ENCODE results near the gene EDEM2. TPM values are rescaled to one million over a fixed set of nuclear protein-coding genes. Genes with fewer than 3 reads are reported as not detected.

EDEM2 gene
- polyA plus RNA-seq, 2 of the 4 experiments (the other 2 are of a cell fraction), result 41.6 to 51.2 TPM

DNA sequence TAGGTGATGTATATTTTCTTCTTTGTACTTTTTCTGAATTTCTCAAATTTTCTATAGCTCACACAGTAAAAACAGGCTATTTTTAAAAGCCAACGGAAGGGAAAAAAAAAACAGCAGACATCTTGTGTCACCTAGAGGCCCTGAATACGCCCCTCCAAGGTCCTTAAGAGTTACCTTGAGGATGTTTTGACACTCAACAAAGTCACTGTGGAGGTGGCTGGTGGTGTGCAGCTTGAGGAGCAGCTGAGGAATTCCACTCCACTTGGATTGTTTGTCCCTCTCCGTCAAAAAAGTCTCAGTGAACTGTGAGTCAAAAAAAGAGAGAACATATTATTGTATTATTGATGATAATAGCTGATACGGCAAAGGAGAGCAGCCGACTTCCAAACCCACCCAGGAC lies 69.3 kb downstream of the EDEM2 start:
- WGBS (ENCODE audit: missing lambda C conversion rate), result 88% methylated on average over 5 of the region's 5 CpGs

GRCh38 chr20:35077341-35077740 lies 69.8 kb downstream of the EDEM2 start:
- Histone ChIP-seq H3K9me3 (peaks cover 5% of the 10 kb centered on the region; the same call in 1 of the 3 replicates), H3K27ac (no peak overlapping the region), H3K4me2 (no peak overlapping the region), H3K4me3 (no peak overlapping the region), H3K4me1 (no peaks in the 10 kb centered on the region)
- no peak for FAIRE-seq
- WGBS (ENCODE audit: missing lambda C conversion rate), result 94% methylated on average over 5 of the region's 5 CpGs
- POLR2A ChIA-PET, result interaction anchor here (0.6 kb wide), 1 partner anchor 63 kb away, joined by 3 read pairs; no protein-coding TSS in a partner anchor
- ATAC-seq, result no peak
- no peak for DNase-seq (ENCODE audit: low read depth in 1 of 2, low spot score in 1 of 2)
- CTCF ChIA-PET, result interaction anchor here (0.6 to 1.4 kb wide), 3 partner anchors 8 to 19 kb away, joined by 3 to 4 read pairs (median 4); no protein-coding TSS in a partner anchor
- TF ChIP-seq SREBF2 (IDR thresholded peaks at IDR 0.05) (no peak), REST (IDR thresholded peaks at IDR 0.05) (no peak), ZNF302 (CRISPR knock-in tag; IDR thresholded peaks at IDR 0.05) (no peak), HOXB5 (CRISPR knock-in tag; IDR thresholded peaks at IDR 0.05) (no peak), KDM1A (IDR thresholded peaks at IDR 0.05; ENCODE audit: low read depth) (no peak), RCOR1 (IDR thresholded peaks at IDR 0.05; ENCODE audit: low read depth, low read length) (no peak), RNF2 (IDR thresholded peaks at IDR 0.05; ENCODE audit: borderline replicate concordance, low read depth) (no peak), TP53 (CRISPR knock-in tag; IDR thresholded peaks at IDR 0.05) (no peak), GATA3 (IDR thresholded peaks at IDR 0.05; ENCODE audit: borderline replicate concordance) (no peak)
- TF ChIP-seq, protein P1, sequence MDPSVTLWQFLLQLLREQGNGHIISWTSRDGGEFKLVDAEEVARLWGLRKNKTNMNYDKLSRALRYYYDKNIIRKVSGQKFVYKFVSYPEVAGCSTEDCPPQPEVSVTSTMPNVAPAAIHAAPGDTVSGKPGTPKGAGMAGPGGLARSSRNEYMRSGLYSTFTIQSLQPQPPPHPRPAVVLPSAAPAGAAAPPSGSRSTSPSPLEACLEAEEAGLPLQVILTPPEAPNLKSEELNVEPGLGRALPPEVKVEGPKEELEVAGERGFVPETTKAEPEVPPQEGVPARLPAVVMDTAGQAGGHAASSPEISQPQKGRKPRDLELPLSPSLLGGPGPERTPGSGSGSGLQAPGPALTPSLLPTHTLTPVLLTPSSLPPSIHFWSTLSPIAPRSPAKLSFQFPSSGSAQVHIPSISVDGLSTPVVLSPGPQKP (IDR thresholded peaks at IDR 0.05; ENCODE audit: low read depth, low read length), result no peak
- TF ChIP-seq, protein P2, sequence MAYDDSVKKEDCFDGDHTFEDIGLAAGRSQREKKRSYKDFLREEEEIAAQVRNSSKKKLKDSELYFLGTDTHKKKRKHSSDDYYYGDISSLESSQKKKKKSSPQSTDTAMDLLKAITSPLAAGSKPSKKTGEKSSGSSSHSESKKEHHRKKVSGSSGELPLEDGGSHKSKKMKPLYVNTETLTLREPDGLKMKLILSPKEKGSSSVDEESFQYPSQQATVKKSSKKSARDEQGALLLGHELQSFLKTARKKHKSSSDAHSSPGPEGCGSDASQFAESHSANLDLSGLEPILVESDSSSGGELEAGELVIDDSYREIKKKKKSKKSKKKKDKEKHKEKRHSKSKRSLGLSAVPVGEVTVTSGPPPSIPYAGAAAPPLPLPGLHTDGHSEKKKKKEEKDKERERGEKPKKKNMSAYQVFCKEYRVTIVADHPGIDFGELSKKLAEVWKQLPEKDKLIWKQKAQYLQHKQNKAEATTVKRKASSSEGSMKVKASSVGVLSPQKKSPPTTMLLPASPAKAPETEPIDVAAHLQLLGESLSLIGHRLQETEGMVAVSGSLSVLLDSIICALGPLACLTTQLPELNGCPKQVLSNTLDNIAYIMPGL (CRISPR knock-in tag; IDR thresholded peaks at IDR 0.05; ENCODE audit: borderline replicate concordance), result no peak

More for the DNA sequence above, 69.3 kb downstream of the EDEM2 start:
- ChIA-PET CTCF (interaction anchor here (0.6 to 1.4 kb wide), 3 partner anchors 9 to 472 kb away, joined by 3 to 4 read pairs (median 3); no protein-coding TSS in a partner anchor), POLR2A (no interaction called here)
- no peak for ATAC-seq
- Histone ChIP-seq H3K4me2 (no peak overlapping the region), H3K4me3 (no peak overlapping the region), H3K4me1 (no peaks in the 10 kb centered on the region), H3K9me3 (peaks cover 4% of the 10 kb centered on the region; the same call in 1 of the 3 replicates), H3K27ac (no peak overlapping the region)
- DNase-seq (ENCODE audit: low read depth in 1 of 2, low spot score in 1 of 2), result no peak
- TF ChIP-seq EHF (CRISPR knock-in tag; IDR thresholded peaks at IDR 0.05) (no peak), ATOH8 (CRISPR knock-in tag; IDR thresholded peaks at IDR 0.05; ENCODE audit: low read depth) (no peak), NFE2L2 (conservative IDR thresholded peaks at IDR 0.05; ENCODE audit: low read length) (no peak), FOSL2 (IDR thresholded peaks at IDR 0.05) (no peak), FOSL2 (CRISPR knock-in tag; IDR thresholded peaks at IDR 0.05) (no peak), RARB (CRISPR knock-in tag; IDR thresholded peaks at IDR 0.05) (no peak), HDAC2 (IDR thresholded peaks at IDR 0.05) (no peak), CHD2 (IDR thresholded peaks at IDR 0.05; ENCODE audit: low read length, partially characterized antibody) (no peak), RAD21 (conservative IDR thresholded peaks at IDR 0.05 in 1 of 2, IDR thresholded peaks at IDR 0.05 in 1 of 2) (no peak), RCOR1 (IDR thresholded peaks at IDR 0.05; ENCODE audit: low read depth, low read length) (no peak), FOXS1 (CRISPR knock-in tag; IDR thresholded peaks at IDR 0.05) (no peak), RNF2 (IDR thresholded peaks at IDR 0.05; ENCODE audit: borderline replicate concordance, low read depth) (no peak), NR3C1 (IDR thresholded peaks at IDR 0.05) (no peak), ESRRA (IDR thresholded peaks at IDR 0.05; ENCODE audit: borderline replicate concordance, low read length) (no peak), JUN (IDR thresholded peaks at IDR 0.05) (no peak), ZFP36 (IDR thresholded peaks at IDR 0.05; ENCODE audit: borderline replicate concordance, partially characterized antibody) (no peak), RFX5 (IDR thresholded peaks at IDR 0.05) (no peak)
- TF ChIP-seq, protein P3, sequence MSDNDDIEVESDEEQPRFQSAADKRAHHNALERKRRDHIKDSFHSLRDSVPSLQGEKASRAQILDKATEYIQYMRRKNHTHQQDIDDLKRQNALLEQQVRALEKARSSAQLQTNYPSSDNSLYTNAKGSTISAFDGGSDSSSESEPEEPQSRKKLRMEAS (IDR thresholded peaks at IDR 0.05), result no peak
- TF ChIP-seq, protein P2 (CRISPR knock-in tag; IDR thresholded peaks at IDR 0.05; ENCODE audit: borderline replicate concordance), result no peak
- TF ChIP-seq, protein P4, sequence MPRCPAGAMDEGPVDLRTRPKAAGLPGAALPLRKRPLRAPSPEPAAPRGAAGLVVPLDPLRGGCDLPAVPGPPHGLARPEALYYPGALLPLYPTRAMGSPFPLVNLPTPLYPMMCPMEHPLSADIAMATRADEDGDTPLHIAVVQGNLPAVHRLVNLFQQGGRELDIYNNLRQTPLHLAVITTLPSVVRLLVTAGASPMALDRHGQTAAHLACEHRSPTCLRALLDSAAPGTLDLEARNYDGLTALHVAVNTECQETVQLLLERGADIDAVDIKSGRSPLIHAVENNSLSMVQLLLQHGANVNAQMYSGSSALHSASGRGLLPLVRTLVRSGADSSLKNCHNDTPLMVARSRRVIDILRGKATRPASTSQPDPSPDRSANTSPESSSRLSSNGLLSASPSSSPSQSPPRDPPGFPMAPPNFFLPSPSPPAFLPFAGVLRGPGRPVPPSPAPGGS (IDR thresholded peaks at IDR 0.05), result no peak
- FAIRE-seq, result no peak
